Measurements from ENCODE around the gene IP6K1.
"Not testable (repeated sequence)": the region's sequence is repeated elsewhere in the genome, so short reads cannot be mapped to it uniquely, and the experiment has no call there.

IP6K1 gene

DNA sequence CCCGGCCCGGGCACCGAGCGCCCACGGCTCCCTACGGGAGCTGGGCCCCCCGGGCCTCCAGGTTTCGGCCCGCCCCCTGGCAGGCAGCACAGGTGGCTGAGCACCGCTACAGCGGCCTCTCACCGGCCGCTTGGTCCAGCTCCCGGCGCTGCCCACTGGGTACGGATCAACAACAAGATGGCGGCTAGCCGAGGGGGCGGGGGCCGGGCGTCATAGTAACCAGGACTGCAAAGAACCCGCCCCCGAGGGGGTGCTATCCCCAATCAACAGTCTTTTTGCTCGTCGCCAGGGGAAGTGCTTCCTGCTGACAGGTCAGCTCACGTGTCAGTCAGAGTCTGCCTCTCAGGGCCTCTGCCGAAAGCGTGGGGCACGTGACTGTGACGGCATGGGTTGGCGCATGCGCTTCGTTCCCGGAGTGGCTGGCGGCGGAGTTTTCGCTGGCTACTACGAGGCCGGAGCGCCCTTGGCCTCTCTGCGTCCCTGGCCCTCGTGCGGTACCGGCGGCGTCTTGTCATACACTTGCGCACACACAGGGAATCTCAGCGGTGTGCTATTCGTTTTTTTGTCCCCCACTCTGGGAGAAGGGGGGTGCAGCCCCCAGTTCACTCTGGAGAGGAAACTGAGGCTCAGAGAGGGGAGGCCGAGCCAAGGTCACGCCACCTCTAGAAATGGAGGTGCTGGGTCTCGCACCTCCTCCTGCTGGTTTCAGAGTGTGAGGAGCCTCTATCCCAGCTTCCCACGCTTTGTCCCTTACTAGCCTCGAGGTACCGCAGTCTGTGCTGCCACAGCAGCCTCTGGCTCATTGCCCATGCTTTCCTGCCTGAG is at the start of gene IP6K1:
IP6K1 (minus strand) TSS at position 186 of the 825 bp plus-strand sequence. CDS start 38,502 bp downstream, outside the sequence.
- TF ChIP-seq, protein P1, sequence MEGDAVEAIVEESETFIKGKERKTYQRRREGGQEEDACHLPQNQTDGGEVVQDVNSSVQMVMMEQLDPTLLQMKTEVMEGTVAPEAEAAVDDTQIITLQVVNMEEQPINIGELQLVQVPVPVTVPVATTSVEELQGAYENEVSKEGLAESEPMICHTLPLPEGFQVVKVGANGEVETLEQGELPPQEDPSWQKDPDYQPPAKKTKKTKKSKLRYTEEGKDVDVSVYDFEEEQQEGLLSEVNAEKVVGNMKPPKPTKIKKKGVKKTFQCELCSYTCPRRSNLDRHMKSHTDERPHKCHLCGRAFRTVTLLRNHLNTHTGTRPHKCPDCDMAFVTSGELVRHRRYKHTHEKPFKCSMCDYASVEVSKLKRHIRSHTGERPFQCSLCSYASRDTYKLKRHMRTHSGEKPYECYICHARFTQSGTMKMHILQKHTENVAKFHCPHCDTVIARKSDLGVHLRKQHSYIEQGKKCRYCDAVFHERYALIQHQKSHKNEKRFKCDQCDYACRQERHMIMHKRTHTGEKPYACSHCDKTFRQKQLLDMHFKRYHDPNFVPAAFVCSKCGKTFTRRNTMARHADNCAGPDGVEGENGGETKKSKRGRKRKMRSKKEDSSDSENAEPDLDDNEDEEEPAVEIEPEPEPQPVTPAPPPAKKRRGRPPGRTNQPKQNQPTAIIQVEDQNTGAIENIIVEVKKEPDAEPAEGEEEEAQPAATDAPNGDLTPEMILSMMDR (IDR thresholded peaks at IDR 0.05; ENCODE audit: low read depth, low read length): no peak
- H3K4me3 ChIP-seq (ENCODE audit: low read depth, low read length): peak within 1 kb of the TSS; percentile 92

DNA sequence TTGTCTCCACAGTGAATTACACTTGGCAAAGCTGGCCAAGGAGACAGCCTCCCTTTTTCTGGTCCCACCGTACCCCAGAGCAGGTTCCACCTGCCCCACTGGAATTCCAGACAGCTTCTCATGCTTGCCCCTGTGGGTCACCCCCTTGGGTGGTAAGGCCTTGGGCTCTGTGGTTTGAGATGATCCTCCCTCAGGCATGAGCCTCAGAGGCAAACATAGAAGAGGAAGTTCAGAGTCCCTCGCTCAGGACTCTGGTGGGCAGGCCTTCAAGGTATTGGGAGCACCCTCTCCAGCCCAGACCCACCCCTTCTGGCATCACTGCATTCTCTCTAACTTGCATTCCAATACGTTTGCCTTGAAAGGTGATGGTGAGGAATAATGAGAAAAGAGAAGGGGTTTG is 45.0 kb upstream of the IP6K1 start:
- no peak overlapping the region for H3K4me3 ChIP-seq (ENCODE audit: low read depth, low read length)
- TF ChIP-seq, protein P1 (IDR thresholded peaks at IDR 0.05; ENCODE audit: low read depth, low read length): no peak

DNA sequence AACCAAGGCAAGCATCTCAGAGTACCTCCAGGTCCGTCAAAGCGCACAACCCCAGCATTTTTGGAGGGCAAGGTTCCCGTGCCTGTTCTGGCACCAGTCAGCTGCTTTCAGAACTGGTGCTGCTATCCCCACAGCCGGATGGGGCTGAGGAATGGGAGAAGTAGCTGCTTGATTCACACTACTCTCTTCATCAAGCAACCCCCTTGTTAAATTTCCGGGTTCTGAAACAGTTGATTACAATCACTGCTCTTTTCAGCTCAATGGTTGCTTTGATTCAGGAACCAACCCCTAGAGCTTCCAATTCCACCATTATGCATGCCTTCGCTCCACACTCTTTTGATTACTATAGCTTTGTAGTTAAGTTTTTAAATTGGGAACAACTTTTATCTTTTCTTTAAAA is 39.7 kb upstream of the IP6K1 start:
- TF ChIP-seq, protein P1 (IDR thresholded peaks at IDR 0.05; ENCODE audit: low read depth, low read length): no peak
- H3K4me3 ChIP-seq (ENCODE audit: low read depth, low read length): no peak overlapping the region

DNA sequence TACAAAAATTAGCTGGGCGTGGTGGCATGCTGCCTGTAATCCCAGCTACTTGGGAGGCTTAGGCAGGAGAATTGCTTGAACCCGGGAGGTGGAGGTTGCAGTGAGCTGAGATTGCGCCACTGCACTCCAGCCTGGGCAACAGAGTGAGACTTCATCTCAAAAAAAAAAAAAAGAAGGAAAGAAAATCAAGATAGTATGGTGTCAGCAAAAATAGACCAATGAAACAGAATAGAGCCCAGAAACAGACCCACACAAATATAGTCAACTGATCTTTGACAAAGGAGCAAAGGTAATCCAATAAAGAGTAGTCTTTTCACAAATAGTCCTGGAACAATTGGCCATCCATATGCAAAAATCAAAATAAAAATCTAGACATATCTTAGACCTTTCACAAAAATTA is 36.8 kb upstream of the IP6K1 start:
- not testable (repeated sequence) for H3K4me3 ChIP-seq (ENCODE audit: low read depth, low read length)

DNA sequence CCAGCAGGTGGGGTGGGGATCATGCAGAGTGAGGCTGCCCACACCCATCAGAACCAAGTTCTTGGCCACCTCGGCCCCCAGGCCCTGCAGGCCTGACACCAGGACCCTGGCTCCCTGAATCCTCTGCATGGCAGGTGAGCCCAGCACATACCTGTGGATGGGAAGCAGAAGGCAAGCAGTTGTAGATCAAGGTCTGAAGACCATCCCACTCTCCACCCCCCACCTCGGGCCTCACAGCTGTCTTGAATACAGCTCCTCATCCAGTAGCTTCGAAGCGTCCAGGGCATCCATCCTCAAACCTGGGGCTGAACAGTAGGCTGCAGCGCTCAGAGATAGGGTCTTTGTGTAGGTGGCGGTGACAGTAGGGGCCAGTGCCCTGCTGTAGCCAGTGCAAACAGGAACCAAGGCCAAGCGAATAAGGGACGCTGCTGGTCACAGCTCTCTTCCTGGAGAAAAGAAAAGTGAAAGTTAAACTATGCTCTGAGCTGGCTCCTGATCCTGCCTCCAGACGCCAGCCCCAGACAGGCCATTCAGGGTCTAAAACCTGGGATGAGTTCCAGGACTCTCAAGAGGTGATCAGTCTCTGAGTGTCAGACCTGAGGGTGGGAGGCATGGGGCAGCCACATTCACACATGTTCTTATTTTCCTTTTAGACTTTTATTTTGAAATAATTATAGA is 27.3 kb upstream of the IP6K1 start, which contains the start of gene UBA7:
UBA7 (minus strand) TSS at position 457 of the 678 bp plus-strand sequence; CDS start at position 291, 166 bp downstream.
- TF ChIP-seq, protein P1 (IDR thresholded peaks at IDR 0.05; ENCODE audit: low read depth, low read length): no peak
- peak within 1 kb of the TSS; percentile 56 for H3K4me3 ChIP-seq (ENCODE audit: low read depth, low read length)

DNA sequence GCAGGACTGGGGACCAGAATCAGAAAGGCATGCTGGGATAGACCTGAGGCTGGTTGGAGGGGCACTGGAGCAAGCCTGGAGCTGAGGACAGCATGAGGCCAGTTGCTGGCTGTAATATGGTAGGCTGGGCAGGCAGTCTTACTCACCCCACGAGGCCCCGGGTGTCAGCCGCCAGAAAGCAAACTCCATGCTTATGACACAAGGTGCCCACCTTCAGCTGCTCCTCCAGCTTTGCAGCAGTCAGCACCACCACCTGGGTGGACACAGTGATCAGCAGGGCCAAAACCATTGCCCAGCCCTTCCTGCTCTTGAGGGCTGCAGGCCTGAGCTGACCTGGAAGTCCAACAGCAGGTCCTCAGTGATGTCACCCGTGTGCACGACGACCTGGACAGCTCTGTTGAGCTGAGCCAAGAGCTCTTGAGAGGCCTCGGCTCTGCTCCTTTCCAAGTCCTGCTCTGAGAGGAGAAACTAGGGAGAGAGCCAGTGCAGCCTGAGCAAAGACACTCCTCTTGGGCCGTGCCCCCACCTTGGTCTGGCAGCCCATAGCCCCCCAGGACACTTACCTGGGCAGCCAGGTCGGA is 26.7 kb upstream of the IP6K1 start:
- peak overlapping the region; percentile 56 for H3K4me3 ChIP-seq (ENCODE audit: low read depth, low read length)
- TF ChIP-seq, protein P1 (IDR thresholded peaks at IDR 0.05; ENCODE audit: low read depth, low read length): no peak

DNA sequence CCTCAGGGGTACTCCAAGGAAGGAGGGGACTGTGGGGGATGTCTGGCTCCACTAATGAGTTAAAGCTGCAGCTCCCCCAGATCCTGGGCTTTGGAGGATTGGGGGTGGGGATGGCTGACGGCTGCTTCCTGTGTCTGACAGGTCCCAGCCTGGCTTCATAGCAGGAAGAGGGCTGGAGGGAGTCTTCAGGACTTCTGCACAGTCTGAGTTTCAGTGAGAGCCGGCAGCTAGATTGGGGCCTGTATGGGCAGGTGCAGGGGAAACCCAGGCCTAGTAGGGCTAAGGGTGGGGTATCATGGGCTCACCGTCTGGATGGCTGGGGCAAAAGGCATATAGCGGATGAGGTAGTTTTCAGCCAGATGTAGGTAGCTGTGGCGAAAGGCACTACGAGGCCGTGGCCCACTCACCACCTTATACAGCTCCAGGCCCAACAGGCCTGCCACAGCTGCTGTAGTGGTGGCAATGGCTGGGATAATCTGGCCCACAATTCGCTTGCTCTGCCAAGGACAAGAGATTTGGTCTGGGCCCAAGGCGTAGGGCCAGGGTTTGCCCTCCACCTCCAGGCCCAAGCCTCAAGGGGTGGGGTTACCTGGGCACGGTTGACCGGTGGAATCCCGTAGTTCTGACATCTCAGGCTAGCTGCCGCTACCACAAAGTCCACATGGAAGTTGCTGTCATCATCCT is 21.2 kb upstream of the IP6K1 start:
- TF ChIP-seq, protein P1 (IDR thresholded peaks at IDR 0.05; ENCODE audit: low read depth, low read length): no peak
- no peak overlapping the region for H3K4me3 ChIP-seq (ENCODE audit: low read depth, low read length)
